H9 (cell line): ENCODE results near the gene ZNF213. TPM values are rescaled to one million over a fixed set of nuclear protein-coding genes. Genes with fewer than 3 reads are reported as not detected.

ENCODE experiments used
- DNase-seq: peaks from one replicate; pipeline ENCODE4 v3.0.0-alpha.2; 2017
- H2AFZ ChIP-seq: one replicate; pipeline ENCODE4 v1.6.1; 2013; ENCODE audit warnings: mild to moderate bottlenecking, low read length, control low read depth, moderate library complexity
- H2AK5ac ChIP-seq: 2 replicates; pipeline ENCODE4 v1.6.1; 2013; ENCODE audit warnings: low read length, control low read depth, mixed read lengths; ENCODE audit not compliant: insufficient read length
- H2BK120ac ChIP-seq: one replicate; pipeline ENCODE4 v1.6.1; 2013; ENCODE audit warnings: low read depth, mild to moderate bottlenecking, low read length, control low read depth, inconsistent platforms; ENCODE audit not compliant: poor library complexity, severe bottlenecking
- H2BK12ac ChIP-seq: 2 replicates; pipeline ENCODE4 v1.6.1; 2013; ENCODE audit warnings: low read length, control low read depth, mixed read lengths, low read depth; ENCODE audit not compliant: insufficient read length
- H2BK15ac ChIP-seq: 2 replicates; pipeline ENCODE4 v1.6.1; 2013; ENCODE audit warnings: low read depth, low read length, control low read depth
- H2BK20ac ChIP-seq: one replicate; pipeline ENCODE4 v1.6.1; 2013; ENCODE audit warnings: low read depth, mild to moderate bottlenecking, low read length, control low read depth, inconsistent platforms; ENCODE audit not compliant: poor library complexity, severe bottlenecking
- H2BK5ac ChIP-seq: 2 replicates; pipeline ENCODE4 v1.6.1; 2013; ENCODE audit warnings: low read length, control low read depth, mixed read lengths; ENCODE audit not compliant: insufficient read length
- H3K14ac ChIP-seq: 2 replicates; pipeline ENCODE4 v1.6.1; 2013; ENCODE audit warnings: low read length, control low read depth; ENCODE audit not compliant: insufficient read depth
- H3K18ac ChIP-seq: 2 replicates; pipeline ENCODE4 v1.6.1; 2013; ENCODE audit warnings: low read depth, mild to moderate bottlenecking, mixed read lengths, low read length, control low read depth; ENCODE audit not compliant: insufficient read length
- H3K23ac ChIP-seq: 2 replicates; pipeline ENCODE4 v1.6.1; 2013; ENCODE audit warnings: low read length, control low read depth, mixed read lengths, low read depth; ENCODE audit not compliant: insufficient read length
- H3K23me2 ChIP-seq: 2 replicates; pipeline ENCODE4 v1.6.1; 2013; ENCODE audit warnings: low read depth, mild to moderate bottlenecking, mixed read lengths, low read length, control low read depth; ENCODE audit not compliant: insufficient read length, poor library complexity, severe bottlenecking
- H3K27ac ChIP-seq: 2 replicates; pipeline ENCODE4 v1.5.1; 2013; ENCODE audit warnings: low read length, control low read depth, mixed read lengths, low read depth; ENCODE audit not compliant: insufficient read length
- H3K27me3 ChIP-seq: 2 replicates; pipeline ENCODE4 v1.6.1; 2013; ENCODE audit warnings: low read length, control low read depth, inconsistent platforms; ENCODE audit not compliant: insufficient read depth
- H3K4ac ChIP-seq: 2 replicates; pipeline ENCODE4 v1.6.1; 2013; ENCODE audit warnings: low read depth, mild to moderate bottlenecking, control low read depth, inconsistent platforms, low read length, moderate library complexity
- H3K4me1 ChIP-seq: 2 replicates; pipeline ENCODE4 v1.6.1; 2013; ENCODE audit warnings: low read length, control low read depth, inconsistent platforms; ENCODE audit not compliant: insufficient read depth
- H3K4me2 ChIP-seq: 2 replicates; pipeline ENCODE4 v1.6.1; 2013; ENCODE audit warnings: low read length, control low read depth, mixed read lengths; ENCODE audit not compliant: insufficient read length, insufficient read depth
- H3K56ac ChIP-seq: 2 replicates; pipeline ENCODE4 v1.6.1; 2013; ENCODE audit warnings: low read depth, mild to moderate bottlenecking, mixed read lengths, low read length, control low read depth; ENCODE audit not compliant: insufficient read length
- H3K79me1 ChIP-seq: 2 replicates; pipeline ENCODE4 v1.6.1; 2013; ENCODE audit warnings: low read depth, mild to moderate bottlenecking, moderate library complexity, low read length, control low read depth, inconsistent platforms; ENCODE audit not compliant: insufficient read depth, poor library complexity, severe bottlenecking
- H3K79me2 ChIP-seq: 2 replicates; pipeline ENCODE4 v1.6.1; 2013; ENCODE audit warnings: low read length, control low read depth, inconsistent platforms; ENCODE audit not compliant: insufficient read depth
- H3K9ac ChIP-seq: 2 replicates; pipeline ENCODE4 v1.6.1; 2013; ENCODE audit warnings: low read length, control low read depth, mixed read lengths; ENCODE audit not compliant: insufficient read length; ENCODE audit errors: extremely low read depth
- H3K9me3 ChIP-seq: one replicate; pipeline ENCODE4 v1.6.1; 2013; ENCODE audit warnings: low read depth, low read length, inconsistent platforms; ENCODE audit not compliant: control insufficient read depth
- H3T11ph ChIP-seq: one replicate; pipeline ENCODE4 v1.6.1; 2013; ENCODE audit warnings: mild to moderate bottlenecking, low read length, control low read depth, inconsistent platforms
- H4K20me1 ChIP-seq: one replicate; pipeline ENCODE4 v1.6.1; 2013; ENCODE audit not compliant: control insufficient read depth, insufficient read length, insufficient read depth
- H4K5ac ChIP-seq: 2 replicates; pipeline ENCODE4 v1.6.1; 2013; ENCODE audit warnings: low read depth, mild to moderate bottlenecking, mixed read lengths, low read length, control low read depth; ENCODE audit not compliant: insufficient read length
- H4K8ac ChIP-seq: replicated peaks from 2 replicates; pipeline ENCODE4 v1.6.1; 2013; ENCODE audit warnings: low read length, control low read depth, mixed read lengths, low read depth; ENCODE audit not compliant: insufficient read length
- H4K91ac ChIP-seq: 2 replicates; pipeline ENCODE4 v1.6.1; 2013; ENCODE audit warnings: low read depth, mild to moderate bottlenecking, moderate library complexity, mixed read lengths, low read length, control low read depth; ENCODE audit not compliant: insufficient read length
- H3K27ac Mint-ChIP-seq, 3 experiments: 2 replicates in 2 of 3; 3 replicates in 1 of 3; pipeline ENCODE4 v1.8.0; 2020 to 2021; ENCODE audit warnings: mixed read lengths in 3 of 3, mild to moderate bottlenecking in 1 of 3, moderate library complexity in 1 of 3
- H3K27me3 Mint-ChIP-seq: 2 replicates; pipeline ENCODE4 v1.8.0; 2021; ENCODE audit warnings: low read depth, mild to moderate bottlenecking, moderate library complexity, mixed read lengths
- H3K36me3 Mint-ChIP-seq, 3 experiments: 2 replicates in 2 of 3; 3 replicates in 1 of 3; pipeline ENCODE4 v1.8.0; 2020 to 2021; ENCODE audit warnings: low read depth in 3 of 3, mixed read lengths in 3 of 3; ENCODE audit not compliant: insufficient read depth in 1 of 3
- H3K4me1 Mint-ChIP-seq, 2 experiments: 2 replicates each; pipeline ENCODE4 v1.8.0; 2020; ENCODE audit warnings: mixed read lengths in 2 of 2
- H3K4me3 Mint-ChIP-seq, 2 experiments: 2 replicates in 1 of 2; 3 replicates in 1 of 2; pipeline ENCODE4 v1.8.0; 2020 to 2021; ENCODE audit warnings: mild to moderate bottlenecking in 2 of 2, mixed read lengths in 2 of 2, moderate library complexity in 1 of 2
- H3K9me3 Mint-ChIP-seq, 2 experiments: 2 replicates in 1 of 2; 3 replicates in 1 of 2; pipeline ENCODE4 v1.8.0; 2020; ENCODE audit warnings: mild to moderate bottlenecking in 2 of 2, mixed read lengths in 2 of 2, moderate library complexity in 1 of 2
- WGBS: extraction: QIAGEN DNeasy Blood & Tissue Kit; methylation state at CpG from one replicate; pipeline ENCODE4 v1.1.7; 2013; ENCODE audit warnings: missing lambda C conversion rate, low lambda C conversion rate, mixed read lengths; ENCODE audit not compliant: insufficient read length; ENCODE audit errors: extremely low coverage; 5-methylcytosine and 5-hydroxymethylcytosine counted together
- total RNA-seq: library from RNA; stranded (reverse); gene quantifications from 2 replicates; pipeline ENCODE4 v1.2.1, GENCODE V29; 2021
- TF ChIP-seq, protein P1 (sequence below): fragments of 200-600 bp; sonication (generic); conservative IDR thresholded peaks from 3 replicates; pipeline ENCODE4 v1.8.0; 2021; ENCODE audit warnings: antibody characterized with exemption, mild to moderate bottlenecking

Gene ZNF213
- total RNA-seq, 1 experiment from 2014 or later, result 6.4 TPM

DNA sequence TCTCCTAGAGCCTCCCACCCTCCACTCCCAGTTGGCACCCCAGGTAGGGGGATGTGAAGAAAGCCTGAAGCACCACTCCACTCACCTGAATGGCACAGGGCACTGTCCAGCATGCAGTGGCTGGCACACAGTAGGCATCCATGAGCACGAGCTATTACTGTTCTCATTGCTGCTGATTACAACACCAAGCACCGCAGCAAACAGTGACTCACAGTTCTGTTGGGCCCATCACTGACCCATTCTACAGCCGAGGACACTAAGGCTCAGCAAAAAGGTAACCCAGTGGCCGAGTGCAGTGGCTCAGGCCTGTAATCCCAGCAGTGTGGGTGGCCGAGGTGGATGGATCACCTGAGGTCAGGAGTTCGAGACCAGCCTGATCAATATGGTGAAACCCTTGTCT, 38.5 kb upstream of the ZNF213 start:
- no peaks in the 10 kb centered on the region for H3K27me3 ChIP-seq
- H3K27me3 Mint-ChIP-seq, result no peaks in the 10 kb centered on the region; the same call in 1 of the 2 replicates
- no peak overlapping the region for H3K27ac ChIP-seq
- no peak overlapping the region for H3K23ac ChIP-seq
- peaks cover 31 to 60% (median 47%) of the 10 kb centered on the region in 3 experiments for H3K36me3 Mint-ChIP-seq
- no peak overlapping the region for H2BK120ac ChIP-seq
- H3K9me3 ChIP-seq, result no peaks in the 10 kb centered on the region
- no peak overlapping the region for H2AFZ ChIP-seq
- H2BK20ac ChIP-seq, result no peak overlapping the region
- peak overlapping the region; percentile 98 to 100; a peak in 4 of 5 replicates for H3K4me3 Mint-ChIP-seq
- H3K4me1 Mint-ChIP-seq, result peaks cover 41 to 43% of the 10 kb centered on the region in 2 experiments
- DNase-seq, result no peak
- H3K4me1 ChIP-seq, result peaks cover 6% of the 10 kb centered on the region; the same call in 1 of the 2 replicates
- H3K56ac ChIP-seq, result no peak overlapping the region
- no peak overlapping the region for H4K91ac ChIP-seq
- no peaks in the 10 kb centered on the region for H3K9me3 Mint-ChIP-seq
- no peak overlapping the region for H2BK15ac ChIP-seq
- TF ChIP-seq, protein P1, sequence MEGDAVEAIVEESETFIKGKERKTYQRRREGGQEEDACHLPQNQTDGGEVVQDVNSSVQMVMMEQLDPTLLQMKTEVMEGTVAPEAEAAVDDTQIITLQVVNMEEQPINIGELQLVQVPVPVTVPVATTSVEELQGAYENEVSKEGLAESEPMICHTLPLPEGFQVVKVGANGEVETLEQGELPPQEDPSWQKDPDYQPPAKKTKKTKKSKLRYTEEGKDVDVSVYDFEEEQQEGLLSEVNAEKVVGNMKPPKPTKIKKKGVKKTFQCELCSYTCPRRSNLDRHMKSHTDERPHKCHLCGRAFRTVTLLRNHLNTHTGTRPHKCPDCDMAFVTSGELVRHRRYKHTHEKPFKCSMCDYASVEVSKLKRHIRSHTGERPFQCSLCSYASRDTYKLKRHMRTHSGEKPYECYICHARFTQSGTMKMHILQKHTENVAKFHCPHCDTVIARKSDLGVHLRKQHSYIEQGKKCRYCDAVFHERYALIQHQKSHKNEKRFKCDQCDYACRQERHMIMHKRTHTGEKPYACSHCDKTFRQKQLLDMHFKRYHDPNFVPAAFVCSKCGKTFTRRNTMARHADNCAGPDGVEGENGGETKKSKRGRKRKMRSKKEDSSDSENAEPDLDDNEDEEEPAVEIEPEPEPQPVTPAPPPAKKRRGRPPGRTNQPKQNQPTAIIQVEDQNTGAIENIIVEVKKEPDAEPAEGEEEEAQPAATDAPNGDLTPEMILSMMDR, result no peak
- H3K27ac Mint-ChIP-seq, result peak overlapping the region in 2 of 3 experiments; percentile 28 to 100; a peak in 1 of 7 replicates
- H3K23me2 ChIP-seq, result peaks cover 26% of the 10 kb centered on the region
- no CpG with 5 or more reads among the region's 6 CpGs for WGBS
- H3K14ac ChIP-seq, result no peak overlapping the region
- no peak overlapping the region for H2AK5ac ChIP-seq
- no peak overlapping the region for H2BK5ac ChIP-seq
- H3K79me1 ChIP-seq, result peaks cover 6% of the 10 kb centered on the region
- H4K20me1 ChIP-seq, result no peaks in the 10 kb centered on the region
- no peak overlapping the region for H3K9ac ChIP-seq
- H4K5ac ChIP-seq, result no peak overlapping the region
- H4K8ac ChIP-seq, result no peak overlapping the region
- no peak overlapping the region for H3K4ac ChIP-seq
- no peak overlapping the region for H3K18ac ChIP-seq
- peak overlapping the region; percentile 22 for H3K4me2 ChIP-seq
- no peak overlapping the region for H2BK12ac ChIP-seq
- H3K79me2 ChIP-seq, result peaks cover 17% of the 10 kb centered on the region; the same call in 1 of the 2 replicates
- no peak overlapping the region for H3T11ph ChIP-seq
